H1 (cell line): ENCODE results near the gene CCNB3.

Experiments
- EP300 ChIP-seq, 2 experiments: IDR thresholded peaks; 1 replicate in 1 of 2; 2 replicates in 1 of 2; pipeline ENCODE4 v1.6.1; 2011 to 2012; ENCODE audit warnings: low read depth in 2 of 2, low read length in 2 of 2, mild to moderate bottlenecking in 2 of 2, borderline replicate concordance in 1 of 2, inconsistent platforms in 1 of 2, moderate library complexity in 1 of 2
- EZH2 ChIP-seq: fragments of 200-600 bp; sonication (generic); IDR thresholded peaks from 2 replicates; pipeline ENCODE4 v1.7.1; 2012; ENCODE audit warnings: low read depth, mild to moderate bottlenecking, moderate library complexity, low read length, inconsistent platforms; ENCODE audit not compliant: severe bottlenecking
- POLR2A ChIP-seq, 2 experiments: IDR thresholded peaks; 1 replicate in 1 of 2; 2 replicates in 1 of 2; pipeline ENCODE4 v1.6.1; 2011; ENCODE audit warnings: low read depth in 2 of 2, low read length in 2 of 2, mild to moderate bottlenecking in 2 of 2; ENCODE audit errors: control extremely low read depth in 1 of 2
- TF ChIP-seq, protein P1 (sequence below): IDR thresholded peaks from 2 replicates; pipeline ENCODE4 v1.6.1; 2012; ENCODE audit warnings: inconsistent platforms
- TF ChIP-seq, protein P2 (sequence below), 3 experiments: IDR thresholded peaks; 1 replicate in 2 of 3; 2 replicates in 1 of 3; pipeline versions ENCODE4 v1.5.1 to v1.6.1; 2011; ENCODE audit warnings: low read length in 3 of 3, mild to moderate bottlenecking in 3 of 3, inconsistent platforms in 2 of 3, low read depth in 1 of 3, moderate library complexity in 1 of 3; ENCODE audit not compliant: insufficient read depth in 1 of 3; ENCODE audit errors: control extremely low read depth in 1 of 3

DNA sequence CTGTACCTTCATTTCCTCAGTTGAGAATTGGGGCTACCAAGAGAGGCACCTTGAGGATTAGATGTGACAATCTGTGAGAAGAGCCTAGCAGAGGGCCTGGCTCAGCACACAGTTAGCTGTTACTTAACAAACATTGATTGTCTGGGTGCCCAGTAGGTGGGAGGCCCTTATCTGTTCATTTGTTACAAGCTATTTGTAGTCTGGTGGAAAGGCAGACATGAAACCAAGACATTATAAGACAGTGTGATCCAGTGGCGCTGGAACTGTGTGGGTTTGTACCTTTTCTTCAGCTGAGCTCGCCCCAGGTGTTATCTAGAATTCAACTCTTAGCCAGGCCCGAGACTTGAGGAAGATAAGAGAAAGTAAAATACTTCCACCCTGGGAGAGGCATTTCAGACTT lies 20.7 kb upstream of the CCNB3 start:
- TF ChIP-seq EZH2 (no peak), POLR2A (IDR thresholded peaks at IDR 0.05; ENCODE audit: control extremely low read depth in 1 of 2, low read depth in 2 of 2, low read length in 2 of 2) (no peak), EP300 (IDR thresholded peaks at IDR 0.05; ENCODE audit: borderline replicate concordance in 1 of 2, low read depth in 2 of 2, low read length in 2 of 2) (no peak)
- TF ChIP-seq, protein P1, sequence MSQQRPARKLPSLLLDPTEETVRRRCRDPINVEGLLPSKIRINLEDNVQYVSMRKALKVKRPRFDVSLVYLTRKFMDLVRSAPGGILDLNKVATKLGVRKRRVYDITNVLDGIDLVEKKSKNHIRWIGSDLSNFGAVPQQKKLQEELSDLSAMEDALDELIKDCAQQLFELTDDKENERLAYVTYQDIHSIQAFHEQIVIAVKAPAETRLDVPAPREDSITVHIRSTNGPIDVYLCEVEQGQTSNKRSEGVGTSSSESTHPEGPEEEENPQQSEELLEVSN, result no peak
- TF ChIP-seq, protein P2, sequence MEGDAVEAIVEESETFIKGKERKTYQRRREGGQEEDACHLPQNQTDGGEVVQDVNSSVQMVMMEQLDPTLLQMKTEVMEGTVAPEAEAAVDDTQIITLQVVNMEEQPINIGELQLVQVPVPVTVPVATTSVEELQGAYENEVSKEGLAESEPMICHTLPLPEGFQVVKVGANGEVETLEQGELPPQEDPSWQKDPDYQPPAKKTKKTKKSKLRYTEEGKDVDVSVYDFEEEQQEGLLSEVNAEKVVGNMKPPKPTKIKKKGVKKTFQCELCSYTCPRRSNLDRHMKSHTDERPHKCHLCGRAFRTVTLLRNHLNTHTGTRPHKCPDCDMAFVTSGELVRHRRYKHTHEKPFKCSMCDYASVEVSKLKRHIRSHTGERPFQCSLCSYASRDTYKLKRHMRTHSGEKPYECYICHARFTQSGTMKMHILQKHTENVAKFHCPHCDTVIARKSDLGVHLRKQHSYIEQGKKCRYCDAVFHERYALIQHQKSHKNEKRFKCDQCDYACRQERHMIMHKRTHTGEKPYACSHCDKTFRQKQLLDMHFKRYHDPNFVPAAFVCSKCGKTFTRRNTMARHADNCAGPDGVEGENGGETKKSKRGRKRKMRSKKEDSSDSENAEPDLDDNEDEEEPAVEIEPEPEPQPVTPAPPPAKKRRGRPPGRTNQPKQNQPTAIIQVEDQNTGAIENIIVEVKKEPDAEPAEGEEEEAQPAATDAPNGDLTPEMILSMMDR (IDR thresholded peaks at IDR 0.05; ENCODE audit: control extremely low read depth in 1 of 3, insufficient read depth in 1 of 3, low read depth in 1 of 3, low read length in 3 of 3), result no peak
